Fibroblast of upper back skin (primary cell): ENCODE measurements around the gene MBP.
A peak's percentile ranks its signal among the peaks of the same experiment; 100 is the strongest.

Experiments used
- DNase-seq: peaks from one replicate; pipeline ENCODE4 v3.0.0-alpha.2; 2013

Gene MBP

DNA sequence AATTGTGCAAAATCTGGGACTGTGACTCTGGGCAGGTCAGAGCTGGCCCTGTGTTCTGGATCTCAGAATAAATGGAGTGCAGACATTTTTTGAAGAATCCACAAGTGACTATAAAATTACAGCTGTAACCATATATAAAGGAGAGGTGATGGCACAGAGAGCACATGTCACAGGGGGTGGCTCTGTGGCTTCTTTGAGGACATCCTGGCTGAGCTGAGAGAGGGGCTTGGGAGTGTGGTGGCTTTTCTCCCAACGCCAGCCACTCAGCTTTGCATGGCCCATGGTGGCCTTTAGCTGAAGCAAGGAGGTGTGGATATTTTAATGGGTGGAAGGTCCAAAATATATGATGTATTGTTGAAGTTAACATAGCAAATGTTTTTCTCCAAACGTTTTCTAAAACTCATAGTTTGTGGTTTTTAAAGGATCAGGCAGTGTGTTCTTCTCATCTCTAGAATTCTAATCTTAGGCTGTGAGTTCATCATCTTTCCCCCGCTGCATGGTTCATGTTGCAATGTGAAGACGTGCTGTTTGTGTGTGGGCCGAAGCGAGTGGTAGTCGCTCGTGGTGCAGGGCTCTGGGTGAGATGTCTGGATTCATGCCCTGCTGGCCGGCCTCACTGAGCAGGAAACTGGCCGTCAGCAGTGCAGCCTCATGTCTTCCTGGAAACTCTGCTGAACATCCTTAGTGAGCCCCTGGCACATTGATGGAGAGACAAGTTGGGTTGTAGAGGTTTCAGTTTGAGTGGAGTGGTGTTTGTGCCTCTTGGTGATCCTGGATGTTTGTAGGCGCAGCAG is 200.4 kb downstream of the MBP start:
- peak; percentile 39 for DNase-seq

DNA sequence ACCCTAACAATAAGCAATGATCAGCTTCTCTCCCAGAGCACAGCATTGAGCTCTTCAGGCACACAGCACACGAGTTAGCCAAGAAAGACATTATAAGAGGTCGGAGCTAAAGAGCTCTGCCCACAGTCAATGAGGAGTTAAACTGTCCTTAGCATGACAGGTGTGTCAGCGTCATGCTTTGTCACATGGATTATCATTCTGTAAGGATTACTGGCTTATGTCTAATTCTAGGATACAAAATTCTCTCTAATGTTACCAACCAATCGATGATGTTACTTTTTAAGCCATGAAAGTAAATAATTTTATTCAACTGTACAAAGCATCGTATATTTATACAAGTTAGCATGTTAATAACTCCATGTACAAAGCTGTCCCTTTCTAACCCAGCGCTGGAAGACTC is 201.4 kb downstream of the MBP start:
- DNase-seq, result no peak
